A549 treated with CpdA at 1 μM for 4 hours (cell line): ENCODE results near the gene TPRA1. TPM values are rescaled to one million over a fixed set of nuclear protein-coding genes. Genes with fewer than 3 reads are reported as not detected.

Experiments
- total RNA-seq: library from RNA; stranded (reverse); fragments of 200-300 nt; extraction: Qiagen RNA extraction; gene quantifications from 5 replicates; pipeline ENCODE4 v1.2.3, GENCODE V29; 2022; ENCODE audit warnings: low read depth

The TPRA1 gene
- 39.2 to 59.8 TPM (median 53.0 TPM) in 5 replicates for total RNA-seq

GRCh38 chr3:127590593-127591465 lies at the start of gene TPRA1:
Gene TPRA1 (minus strand): TSS chr3:127590733. CDS start chr3:127580146, 10,587 bp downstream.

GRCh38 chr3:127628788-127629466 lies 38.4 kb upstream of the TPRA1 start, which contains the start of gene PODXL2:
Gene PODXL2 (plus strand): TSS chr3:127629185. CDS start chr3:127629220, 35 bp downstream.

Other genes starting within 250 kb of the TPRA1 start
- gene MCM2, start 7.7 kb upstream of the TPRA1 start, total RNA-seq = 54.9 to 61.7 TPM (median 59.9 TPM) in 5 replicates
- 8.3 to 10.5 TPM (median 9.7 TPM) in 5 replicates for gene PODXL2, start 38.5 kb upstream of the TPRA1 start, total RNA-seq
- 12.4 to 20.0 TPM (median 16.7 TPM) in 5 replicates for gene ABTB1, start 82.2 kb upstream of the TPRA1 start, total RNA-seq
- gene MGLL, start 231.8 kb upstream of the TPRA1 start, total RNA-seq = 56.6 to 76.2 TPM (median 62.9 TPM) in 5 replicates